Glutamatergic neuron (in vitro differentiated cells): Measurements from ENCODE around the gene SIK3. TPM values are rescaled to one million over a fixed set of nuclear protein-coding genes. Genes with fewer than 3 reads are reported as not detected.

ENCODE experiments used
- DNase-seq: peaks from one replicate; pipeline ENCODE4 v3.0.0; 2022
- H3K27ac Mint-ChIP-seq: one replicate; pipeline ENCODE4 v1.8.0; 2020; ENCODE audit warnings: mild to moderate bottlenecking, mixed read lengths, inconsistent platforms; ENCODE audit not compliant: unreplicated experiment
- H3K27me3 Mint-ChIP-seq: one replicate; pipeline ENCODE4 v1.8.0; 2020; ENCODE audit warnings: mild to moderate bottlenecking, moderate library complexity, mixed read lengths, inconsistent platforms; ENCODE audit not compliant: unreplicated experiment
- H3K36me3 Mint-ChIP-seq: one replicate; pipeline ENCODE4 v1.8.0; 2020; ENCODE audit warnings: mild to moderate bottlenecking, mixed read lengths, inconsistent platforms; ENCODE audit not compliant: unreplicated experiment
- H3K4me1 Mint-ChIP-seq: one replicate; pipeline ENCODE4 v1.8.0; 2020; ENCODE audit warnings: mild to moderate bottlenecking, low read depth, mixed read lengths, inconsistent platforms; ENCODE audit not compliant: unreplicated experiment
- H3K4me3 Mint-ChIP-seq: one replicate; pipeline ENCODE4 v1.8.0; 2020; ENCODE audit warnings: mild to moderate bottlenecking, mixed read lengths, inconsistent platforms; ENCODE audit not compliant: unreplicated experiment
- H3K9me3 Mint-ChIP-seq: one replicate; pipeline ENCODE4 v1.8.0; 2020; ENCODE audit warnings: mild to moderate bottlenecking, moderate library complexity, mixed read lengths, inconsistent platforms; ENCODE audit not compliant: unreplicated experiment
- total RNA-seq: library from RNA; stranded (reverse); fragmentation: NEBNext Ultra II Directional; extraction: Animal tissue kit (Norgen Biotek cat#: 25700); gene quantifications from one replicate; pipeline ENCODE4 v1.2.1, GENCODE V29; 2021; ENCODE audit not compliant: unreplicated experiment
- TF ChIP-seq, protein P1 (sequence below): fragments of 200-600 bp; sonication (generic); IDR thresholded peaks from one replicate; pipeline ENCODE4 v1.5.0; 2021; ENCODE audit not compliant: partially characterized antibody, unreplicated experiment

The SIK3 gene
- total RNA-seq, 1 donor from 2014 or later = 22.2 TPM

DNA sequence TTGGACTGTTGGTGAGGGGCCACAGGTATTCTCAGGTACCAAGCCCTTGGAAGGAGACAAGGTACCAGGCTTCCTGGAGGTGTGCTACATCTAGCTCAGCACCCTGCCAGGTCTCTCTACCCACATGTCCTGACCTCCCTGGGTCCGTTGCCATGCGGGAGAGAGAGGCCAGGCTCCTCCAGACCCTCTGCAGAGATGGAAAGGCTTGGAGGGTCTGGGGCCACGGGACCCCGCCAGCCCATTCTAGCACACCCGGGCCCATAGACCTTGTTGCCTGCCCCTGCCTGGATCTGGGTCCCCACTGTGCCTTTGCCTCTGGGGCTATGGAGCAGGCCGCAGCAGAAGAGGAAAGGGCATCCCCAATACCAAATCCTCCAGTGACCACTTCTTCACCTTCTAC, 270.8 kb downstream of the SIK3 start:
- Mint-ChIP-seq H3K27me3 (no peaks in the 10 kb centered on the region), H3K27ac (no peak overlapping the region), H3K9me3 (no peaks in the 10 kb centered on the region), H3K4me1 (no peaks in the 10 kb centered on the region), H3K36me3 (no peaks in the 10 kb centered on the region), H3K4me3 (no peak overlapping the region)
- no peak for DNase-seq
- TF ChIP-seq, protein P1, sequence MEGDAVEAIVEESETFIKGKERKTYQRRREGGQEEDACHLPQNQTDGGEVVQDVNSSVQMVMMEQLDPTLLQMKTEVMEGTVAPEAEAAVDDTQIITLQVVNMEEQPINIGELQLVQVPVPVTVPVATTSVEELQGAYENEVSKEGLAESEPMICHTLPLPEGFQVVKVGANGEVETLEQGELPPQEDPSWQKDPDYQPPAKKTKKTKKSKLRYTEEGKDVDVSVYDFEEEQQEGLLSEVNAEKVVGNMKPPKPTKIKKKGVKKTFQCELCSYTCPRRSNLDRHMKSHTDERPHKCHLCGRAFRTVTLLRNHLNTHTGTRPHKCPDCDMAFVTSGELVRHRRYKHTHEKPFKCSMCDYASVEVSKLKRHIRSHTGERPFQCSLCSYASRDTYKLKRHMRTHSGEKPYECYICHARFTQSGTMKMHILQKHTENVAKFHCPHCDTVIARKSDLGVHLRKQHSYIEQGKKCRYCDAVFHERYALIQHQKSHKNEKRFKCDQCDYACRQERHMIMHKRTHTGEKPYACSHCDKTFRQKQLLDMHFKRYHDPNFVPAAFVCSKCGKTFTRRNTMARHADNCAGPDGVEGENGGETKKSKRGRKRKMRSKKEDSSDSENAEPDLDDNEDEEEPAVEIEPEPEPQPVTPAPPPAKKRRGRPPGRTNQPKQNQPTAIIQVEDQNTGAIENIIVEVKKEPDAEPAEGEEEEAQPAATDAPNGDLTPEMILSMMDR = no peak

DNA sequence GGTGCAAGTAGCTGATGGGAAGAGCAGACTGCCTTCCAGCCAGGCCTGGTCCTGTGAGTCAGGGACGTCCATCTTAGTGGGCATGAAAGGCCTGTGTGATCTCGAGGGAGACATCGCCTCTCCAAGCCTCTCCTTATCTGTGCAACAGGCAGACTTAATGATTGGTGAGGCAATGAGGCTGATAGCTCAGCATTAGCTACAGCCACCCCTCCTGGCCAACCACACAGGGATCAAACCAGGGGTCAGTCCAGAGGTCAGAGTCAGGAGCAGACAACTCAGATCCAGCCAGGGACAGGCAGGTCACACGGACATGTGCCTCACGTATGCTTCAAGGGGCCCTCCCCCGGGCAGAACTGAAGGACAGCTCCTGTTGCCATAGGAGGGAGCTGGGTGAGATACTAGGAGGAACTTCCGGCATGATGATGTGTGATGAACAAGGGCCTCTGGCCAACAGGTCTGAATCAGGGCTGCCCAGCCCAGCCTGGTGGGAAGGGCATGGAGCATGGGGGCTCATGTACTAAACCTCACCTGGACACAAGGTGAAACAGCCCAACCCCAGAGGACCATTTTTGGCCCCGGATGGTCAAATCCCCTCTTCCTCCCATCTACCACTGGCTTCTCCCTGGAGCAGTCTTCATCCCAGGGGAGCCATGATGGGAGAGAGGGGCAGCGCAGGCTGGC, 271.3 kb downstream of the SIK3 start:
- H3K4me3 Mint-ChIP-seq = no peak overlapping the region
- no peaks in the 10 kb centered on the region for H3K9me3 Mint-ChIP-seq
- no peaks in the 10 kb centered on the region for H3K4me1 Mint-ChIP-seq
- no peak for DNase-seq
- H3K36me3 Mint-ChIP-seq = no peaks in the 10 kb centered on the region
- no peak overlapping the region for H3K27ac Mint-ChIP-seq
- H3K27me3 Mint-ChIP-seq = no peaks in the 10 kb centered on the region
- TF ChIP-seq, protein P1 = no peak

DNA sequence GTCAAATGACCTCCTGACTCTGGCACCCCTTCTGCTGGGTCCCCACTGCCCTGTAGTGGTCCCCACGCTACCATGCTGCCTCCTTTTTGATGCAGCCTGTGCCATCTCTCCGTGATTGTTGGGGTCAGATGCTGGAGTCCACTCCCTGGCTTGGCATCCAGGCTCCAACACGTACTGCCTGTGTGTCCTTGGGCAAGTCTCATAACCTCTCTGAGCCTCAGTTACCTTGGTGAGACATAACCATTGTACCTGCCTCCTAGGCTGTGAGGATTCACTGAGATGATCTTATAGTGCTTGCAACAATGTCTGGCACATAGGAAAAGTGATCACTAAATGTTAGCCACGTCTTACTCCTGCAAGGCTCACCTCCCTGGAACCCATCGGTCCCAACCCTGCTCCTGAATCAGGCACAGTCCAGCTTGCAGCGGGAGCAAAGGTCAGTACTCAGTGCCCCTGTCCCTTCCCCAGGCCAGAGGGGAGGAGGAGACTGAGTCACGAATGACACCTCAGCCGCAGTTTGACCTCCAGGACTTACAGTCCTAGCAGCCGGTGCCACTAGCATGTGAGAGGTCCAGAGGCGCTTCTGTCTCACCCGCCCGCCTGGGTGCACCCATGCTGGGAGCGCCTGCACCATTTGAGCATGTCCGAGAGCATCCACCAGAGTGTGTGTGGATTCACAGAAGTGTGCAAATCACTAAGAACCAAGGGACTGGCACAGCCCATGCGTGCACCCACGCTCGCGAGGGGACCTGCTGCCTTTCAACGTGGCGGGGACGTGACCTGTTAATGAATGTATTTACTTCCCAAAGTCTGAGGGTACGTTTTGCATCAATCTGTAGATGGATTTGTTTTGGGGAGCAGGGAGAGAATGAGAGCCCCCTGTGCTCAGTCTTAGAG, 272.1 kb downstream of the SIK3 start:
- Mint-ChIP-seq H3K4me3 (no peak overlapping the region), H3K36me3 (no peaks in the 10 kb centered on the region), H3K27ac (no peak overlapping the region), H3K9me3 (no peaks in the 10 kb centered on the region), H3K27me3 (no peaks in the 10 kb centered on the region), H3K4me1 (no peaks in the 10 kb centered on the region)
- TF ChIP-seq, protein P1 = no peak
- DNase-seq = no peak

DNA sequence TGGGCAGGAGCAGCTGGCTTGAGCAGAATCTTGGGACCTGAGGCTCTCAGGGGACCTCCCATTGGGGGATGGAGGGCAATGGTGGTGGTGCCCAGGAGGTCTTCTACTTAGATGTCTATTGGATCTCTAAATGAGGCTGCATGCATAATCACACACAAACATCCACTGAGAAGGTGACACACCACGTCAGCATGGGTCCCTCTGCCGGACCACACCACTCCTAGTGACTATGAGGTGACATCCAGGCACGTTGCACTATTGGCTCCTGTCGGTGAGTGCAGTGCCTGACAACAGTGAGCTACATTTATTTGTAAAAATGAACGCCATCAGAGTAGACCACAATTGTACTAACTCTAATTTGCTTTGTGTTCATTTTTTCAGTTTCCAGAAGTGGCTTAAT, 272.8 kb downstream of the SIK3 start:
- TF ChIP-seq, protein P1 = no peak

More for the DNA sequence above, 272.8 kb downstream of the SIK3 start:
- H3K27ac Mint-ChIP-seq = no peak overlapping the region
- H3K4me3 Mint-ChIP-seq = no peak overlapping the region
- no peaks in the 10 kb centered on the region for H3K9me3 Mint-ChIP-seq
- DNase-seq = no peak
- no peaks in the 10 kb centered on the region for H3K36me3 Mint-ChIP-seq
- no peaks in the 10 kb centered on the region for H3K4me1 Mint-ChIP-seq
- H3K27me3 Mint-ChIP-seq = no peaks in the 10 kb centered on the region
